ENCODE measurements around the gene ETV3.

Gene ETV3

GRCh38 chr1:157137408-157138219 is 581 bp downstream of the ETV3 start:
- peak overlapping the region; percentile 99 for H2AFZ ChIP-seq (ENCODE audit: low read depth, low read length, severe bottlenecking)
- peaks cover 21% of the 10 kb centered on the region for H3K79me2 ChIP-seq (ENCODE audit: insufficient read depth, low read length)

DNA sequence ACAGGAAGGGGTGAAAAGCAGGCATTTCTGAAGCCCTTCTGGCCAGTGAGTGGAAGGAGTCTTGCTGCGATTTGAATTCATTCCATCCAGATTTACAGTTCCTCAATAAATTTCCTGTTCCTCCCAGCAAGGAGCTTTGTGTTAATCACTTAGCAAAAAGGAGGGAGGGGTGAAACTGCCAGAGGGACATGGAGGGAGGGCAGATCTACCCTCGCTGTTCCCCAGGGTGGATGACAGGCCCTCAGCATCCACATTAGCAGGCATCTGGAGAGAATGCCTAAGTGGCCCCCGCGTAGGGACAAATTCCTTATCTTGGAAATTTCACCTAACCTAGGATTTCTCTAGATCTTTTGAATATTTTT is 1.2 kb downstream of the ETV3 start:
- peak overlapping the region; percentile 63 for H3K4me3 ChIP-seq (ENCODE audit: insufficient read depth, low read length, poor library complexity, severe bottlenecking)
- TF ChIP-seq CTCF (IDR thresholded peaks at IDR 0.05; ENCODE audit: insufficient read depth, low read length, poor library complexity, severe bottlenecking) (no peak), EZH2phosphoT487 (conservative IDR thresholded peaks at IDR 0.05; ENCODE audit: low read length) (no peak)
- no peak overlapping the region for H3K27ac ChIP-seq (ENCODE audit: low read depth, low read length)
- no peaks in the 10 kb centered on the region for H3K27me3 ChIP-seq (ENCODE audit: low read length)
- peak overlapping the region; percentile 58 for H3K4me2 ChIP-seq (ENCODE audit: low read depth, low read length, poor library complexity, severe bottlenecking)
- H3K79me2 ChIP-seq (ENCODE audit: insufficient read depth, low read length): peaks cover 21% of the 10 kb centered on the region
- H3K9me2 ChIP-seq (replicated peaks; ENCODE audit: insufficient read depth, low read length): no peaks in the 10 kb centered on the region
- H3K36me3 ChIP-seq (ENCODE audit: low read length): peaks cover 3% of the 10 kb centered on the region; the same call in 1 of the 2 replicates
- H3K9ac ChIP-seq (ENCODE audit: low read length): peak overlapping the region; percentile 80
- peaks cover 19% of the 10 kb centered on the region for H3F3A ChIP-seq (ENCODE audit: insufficient read depth)
- H2AFZ ChIP-seq (ENCODE audit: low read depth, low read length, severe bottlenecking): no peak overlapping the region
- no peaks in the 10 kb centered on the region for H4K20me1 ChIP-seq (ENCODE audit: low read depth, low read length)
- no peaks in the 10 kb centered on the region for H3K9me3 ChIP-seq (ENCODE audit: insufficient read depth, low read length)

More at GRCh38 chr1:157137408-157138219, 581 bp downstream of the ETV3 start:
- Histone ChIP-seq H3K9me2 (replicated peaks; ENCODE audit: insufficient read depth, low read length) (no peaks in the 10 kb centered on the region), H3K4me3 (ENCODE audit: insufficient read depth, low read length, poor library complexity, severe bottlenecking) (peak overlapping the region; percentile 63), H3K27ac (ENCODE audit: low read depth, low read length) (no peak overlapping the region), H3K36me3 (ENCODE audit: low read length) (no peaks in the 10 kb centered on the region; the same call in 1 of the 2 replicates), H3F3A (ENCODE audit: insufficient read depth) (peaks cover 19% of the 10 kb centered on the region), H3K4me2 (ENCODE audit: low read depth, low read length, poor library complexity, severe bottlenecking) (peak overlapping the region; percentile 58), H3K9me3 (ENCODE audit: insufficient read depth, low read length) (no peaks in the 10 kb centered on the region), H4K20me1 (ENCODE audit: low read depth, low read length) (no peaks in the 10 kb centered on the region), H3K27me3 (ENCODE audit: low read length) (no peaks in the 10 kb centered on the region), H3K9ac (ENCODE audit: low read length) (peak overlapping the region; percentile 80)
- TF ChIP-seq EZH2phosphoT487 (conservative IDR thresholded peaks at IDR 0.05; ENCODE audit: low read length): no peak
- no peak for TF ChIP-seq CTCF (IDR thresholded peaks at IDR 0.05; ENCODE audit: insufficient read depth, low read length, poor library complexity, severe bottlenecking)

DNA sequence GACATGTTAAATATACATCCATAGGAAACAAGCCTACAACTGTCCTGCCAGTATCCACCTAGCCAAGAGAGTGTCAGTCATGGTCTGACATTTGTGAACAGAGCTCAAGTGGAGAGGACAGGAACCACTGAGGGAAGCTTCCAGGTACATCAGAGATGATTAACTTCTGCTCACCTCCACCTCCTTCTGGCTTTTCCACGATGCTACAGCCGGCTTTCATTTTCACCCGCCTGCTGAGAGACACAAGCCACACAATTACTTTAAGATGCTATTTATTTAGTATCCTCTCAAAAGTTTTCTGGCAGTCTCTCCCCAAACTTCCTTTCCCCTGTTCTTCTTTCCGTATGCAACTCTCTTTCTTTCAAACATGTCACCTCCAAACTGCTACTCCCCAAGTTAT is 2.1 kb downstream of the ETV3 start:
- H2AFZ ChIP-seq (ENCODE audit: low read depth, low read length, severe bottlenecking): no peak overlapping the region
- no peak overlapping the region for H3K4me3 ChIP-seq (ENCODE audit: insufficient read depth, low read length, poor library complexity, severe bottlenecking)
- H3K9ac ChIP-seq (ENCODE audit: low read length): no peak overlapping the region; the same call in 1 of the 2 replicates
- H3K9me2 ChIP-seq (replicated peaks; ENCODE audit: insufficient read depth, low read length): no peaks in the 10 kb centered on the region
- no peaks in the 10 kb centered on the region for H3K9me3 ChIP-seq (ENCODE audit: insufficient read depth, low read length)
- no peak overlapping the region for H3K27ac ChIP-seq (ENCODE audit: low read depth, low read length)
- no peaks in the 10 kb centered on the region for H4K20me1 ChIP-seq (ENCODE audit: low read depth, low read length)
- H3K27me3 ChIP-seq (ENCODE audit: low read length): no peaks in the 10 kb centered on the region
- H3K79me2 ChIP-seq (ENCODE audit: insufficient read depth, low read length): peaks cover 21% of the 10 kb centered on the region
- no peak for TF ChIP-seq CTCF (IDR thresholded peaks at IDR 0.05; ENCODE audit: insufficient read depth, low read length, poor library complexity, severe bottlenecking)
- no peak for TF ChIP-seq EZH2phosphoT487 (conservative IDR thresholded peaks at IDR 0.05; ENCODE audit: low read length)
- H3K36me3 ChIP-seq (ENCODE audit: low read length): peaks cover 8% of the 10 kb centered on the region; the same call in 1 of the 2 replicates
- H3F3A ChIP-seq (ENCODE audit: insufficient read depth): peaks cover 19% of the 10 kb centered on the region
- peak overlapping the region; percentile 58 for H3K4me2 ChIP-seq (ENCODE audit: low read depth, low read length, poor library complexity, severe bottlenecking)
